GM18909 (cell line): ENCODE results near the gene GABARAP.

ENCODE experiments used
- ATAC-seq: cut with Tn5 transposase; IDR thresholded peaks from one replicate; pipeline ENCODE4 v1.9.1; 2021; ENCODE audit warnings: mild to moderate bottlenecking; ENCODE audit not compliant: unreplicated experiment, poor library complexity

Gene GABARAP

GRCh38 chr17:7224110-7224509, 18.1 kb downstream of the GABARAP start:
- ATAC-seq = no peak

- ATAC-seq = no peak
Observed at GRCh38 chr17:7223375-7223774, 18.9 kb downstream of the GABARAP start.

GRCh38 chr17:7222972-7223292, 19.3 kb downstream of the GABARAP start:
- ATAC-seq = no peak

DNA sequence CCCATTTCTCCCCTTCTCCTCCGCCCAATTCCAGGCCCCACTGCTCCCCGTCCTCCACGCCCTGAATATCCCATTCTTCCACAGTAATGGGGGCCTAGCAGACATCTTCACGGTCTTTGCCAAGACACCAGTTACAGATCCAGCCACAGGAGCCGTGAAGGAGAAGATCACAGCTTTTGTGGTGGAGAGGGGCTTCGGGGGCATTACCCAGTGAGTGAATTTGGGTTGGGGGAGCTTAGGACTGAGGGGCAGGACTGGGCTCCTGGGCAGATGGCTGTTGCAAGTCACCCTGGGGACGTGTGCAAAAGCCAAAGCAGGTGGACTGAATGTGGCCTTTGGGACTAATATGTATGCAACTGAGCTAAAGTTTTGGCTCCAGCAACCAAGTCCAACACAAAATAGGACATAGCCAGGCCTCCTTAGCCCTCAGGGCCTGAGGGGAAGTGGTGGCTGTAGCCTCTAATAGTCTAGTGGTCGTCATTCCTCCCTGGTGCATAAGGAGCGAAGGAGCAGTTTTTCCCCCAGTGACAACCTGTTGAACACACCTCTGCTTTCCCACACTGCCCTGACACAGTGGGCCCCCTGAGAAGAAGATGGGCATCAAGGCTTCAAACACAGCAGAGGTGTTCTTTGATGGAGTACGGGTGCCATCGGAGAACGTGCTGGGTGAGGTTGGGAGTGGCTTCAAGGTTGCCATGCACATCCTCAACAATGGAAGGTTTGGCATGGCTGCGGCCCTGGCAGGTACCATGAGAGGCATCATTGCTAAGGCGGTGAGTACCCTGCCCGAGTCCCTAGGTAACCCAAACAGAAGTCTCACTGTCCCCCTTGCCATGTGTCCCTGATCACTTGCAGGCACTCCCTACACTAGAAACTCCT, 19.9 kb downstream of the GABARAP start:
- no peak for ATAC-seq

DNA sequence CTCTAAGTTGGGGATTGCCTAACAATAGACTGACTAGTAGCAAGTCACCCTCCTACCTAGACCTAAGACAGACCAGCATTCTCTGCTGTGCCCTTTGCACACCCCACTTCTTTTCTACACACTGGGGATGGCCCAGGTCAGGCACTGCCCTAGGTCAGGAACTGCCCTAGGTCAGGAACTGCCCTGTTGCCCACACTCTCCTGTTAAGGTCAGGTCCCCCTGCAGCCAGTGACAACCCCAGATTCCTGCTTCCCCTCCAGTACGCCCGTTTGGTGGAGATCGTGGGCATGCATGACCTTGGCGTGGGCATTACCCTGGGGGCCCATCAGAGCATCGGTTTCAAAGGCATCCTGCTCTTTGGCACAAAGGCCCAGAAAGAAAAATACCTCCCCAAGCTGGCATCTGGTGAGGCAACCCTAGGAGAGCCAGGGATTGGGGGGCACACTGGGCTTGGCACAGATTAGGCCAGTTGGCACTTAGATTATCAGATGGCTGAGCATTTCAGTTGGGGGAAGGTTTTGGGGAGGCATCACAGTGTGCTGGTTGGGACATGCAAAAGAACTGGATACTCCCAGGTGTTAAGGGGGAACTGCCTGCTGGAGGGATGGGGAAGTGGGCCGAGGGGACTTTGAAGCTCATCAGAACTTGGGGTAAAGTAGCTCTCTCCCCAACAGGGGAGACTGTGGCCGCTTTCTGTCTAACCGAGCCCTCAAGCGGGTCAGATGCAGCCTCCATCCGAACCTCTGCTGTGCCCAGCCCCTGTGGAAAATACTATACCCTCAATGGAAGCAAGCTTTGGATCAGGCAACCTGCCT, 20.8 kb downstream of the GABARAP start:
- ATAC-seq = no peak

- ATAC-seq = no peak
Observed at GRCh38 chr17:7220593-7221277, 21.5 kb downstream of the GABARAP start.

- no peak for ATAC-seq
Observed at GRCh38 chr17:7219812-7220592, 22.2 kb downstream of the GABARAP start, which contains the start of the genes ACADVL and DLG4. TSS of gene ACADVL (plus strand) at chr17:7219938. CDS start at chr17:7219985, 47 bp downstream. TSS of gene DLG4 (minus strand) at chr17:7219836.

GRCh38 chr17:7219229-7219811, 22.9 kb downstream of the GABARAP start:
- no peak for ATAC-seq

- ATAC-seq = no peak
Observed at GRCh38 chr17:7218758-7219157, 23.5 kb downstream of the GABARAP start.

DNA sequence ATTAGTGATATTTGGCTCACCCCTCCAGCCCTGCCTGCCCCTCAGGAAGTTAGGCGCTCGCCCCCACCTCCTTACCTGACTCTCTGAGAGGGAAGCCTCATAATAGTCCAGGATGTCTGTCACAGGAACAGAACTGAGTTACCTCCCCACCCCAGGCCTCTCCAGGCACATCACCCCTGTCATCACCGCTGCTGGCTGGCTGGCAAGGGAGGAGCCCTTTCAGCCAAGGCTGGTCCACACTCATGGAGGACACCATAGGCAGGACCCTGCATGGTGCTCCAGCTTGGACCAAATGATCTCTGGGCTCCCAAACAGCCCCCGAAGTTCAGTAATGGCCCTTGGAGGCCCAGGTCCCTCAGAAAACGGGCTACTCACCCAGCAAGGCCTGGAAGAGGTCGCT, 24.1 kb downstream of the GABARAP start:
- no peak for ATAC-seq

- ATAC-seq = no peak
Observed at GRCh38 chr17:7217113-7217987, 24.9 kb downstream of the GABARAP start.

- ATAC-seq = no peak
Observed at GRCh38 chr17:7216242-7217112, 25.8 kb downstream of the GABARAP start.

- no peak for ATAC-seq
Observed at GRCh38 chr17:7215652-7216180, 26.5 kb downstream of the GABARAP start.

DNA sequence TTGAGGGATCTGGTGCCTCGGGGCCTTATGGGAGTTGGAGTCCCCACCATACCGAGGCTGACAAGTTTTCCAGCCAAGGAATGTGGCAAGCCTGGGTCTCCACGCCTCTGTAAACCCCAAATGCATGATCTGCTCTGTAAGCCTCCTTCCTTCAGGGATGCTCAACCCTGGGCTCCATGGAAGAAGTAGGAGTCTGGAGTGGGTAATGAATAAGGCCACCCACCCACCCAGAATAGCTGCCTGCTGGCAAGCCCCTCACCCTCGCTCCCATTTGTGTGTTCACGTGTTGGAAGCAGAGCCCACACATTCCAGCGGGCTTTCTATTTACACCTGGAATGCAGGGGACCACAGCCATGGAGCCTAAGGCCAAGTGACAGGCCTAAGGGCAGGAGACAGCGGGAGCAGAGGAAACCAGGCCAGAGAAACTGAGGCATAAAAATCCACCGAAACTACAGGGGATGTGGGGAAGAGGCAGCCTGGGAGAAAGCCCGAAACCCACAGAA, 27.1 kb downstream of the GABARAP start:
- ATAC-seq = no peak

DNA sequence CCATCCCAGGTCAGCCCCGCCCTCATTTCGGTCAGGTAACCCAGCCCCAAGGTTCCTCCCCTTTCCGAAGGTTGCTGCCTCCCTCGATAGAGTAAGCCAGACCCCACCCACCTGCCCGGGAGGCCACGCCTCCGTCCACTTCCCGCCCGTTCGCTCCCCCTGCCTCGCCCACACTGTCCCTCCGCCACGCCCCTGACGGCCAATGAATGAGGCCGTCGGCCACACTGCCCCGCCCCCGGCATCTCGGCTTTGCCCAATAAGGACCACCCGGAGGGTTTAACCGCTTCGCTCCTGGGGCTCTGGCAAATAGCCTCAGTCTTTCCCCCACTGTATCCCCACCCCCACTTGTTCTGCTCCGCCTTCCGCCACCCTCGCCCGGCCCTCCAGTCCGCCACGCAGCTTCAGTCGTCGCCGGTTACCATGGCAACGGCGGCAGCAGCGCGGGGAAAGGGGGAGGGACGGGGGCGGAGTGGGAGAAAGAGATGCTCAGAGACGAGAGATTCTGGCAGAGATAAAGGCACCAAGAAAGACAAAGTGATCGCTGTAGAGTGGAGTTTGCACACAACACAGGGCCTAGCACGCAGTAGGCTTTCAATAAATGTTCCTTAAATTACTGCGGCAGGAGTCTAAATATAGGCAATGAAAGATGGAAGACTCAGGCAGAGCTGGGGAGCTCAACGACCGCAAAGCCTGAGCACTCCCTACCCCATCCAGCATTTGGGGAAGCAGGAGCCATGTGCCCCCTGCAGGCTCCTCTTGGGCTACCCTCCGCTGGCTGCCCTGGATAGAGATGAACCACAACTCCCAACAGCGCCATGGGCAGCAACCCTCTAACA, 27.7 kb downstream of the GABARAP start:
- ATAC-seq = peak; percentile 75

DNA sequence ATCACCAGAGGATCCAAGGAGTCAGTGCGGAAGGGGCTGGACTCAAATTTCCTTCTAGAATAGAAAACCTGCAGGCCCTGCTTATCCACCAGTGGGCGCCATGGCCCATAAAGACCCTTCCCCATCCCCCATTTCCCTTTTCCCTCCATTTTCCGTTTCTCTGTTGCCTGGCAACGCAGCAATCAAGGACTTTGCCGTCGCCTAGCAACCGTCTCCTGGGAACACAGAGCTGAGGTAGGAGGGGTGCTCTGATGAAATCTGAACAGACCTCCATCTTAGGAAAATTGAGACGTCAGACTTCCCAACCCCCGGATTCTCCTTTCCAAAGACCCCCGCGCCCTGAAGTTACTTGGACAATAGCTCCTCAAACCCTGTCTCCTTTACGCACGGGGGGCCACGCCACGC, 28.4 kb downstream of the GABARAP start:
- no peak for ATAC-seq
